Measurements from ENCODE around the gene OXGR1. TPM values are rescaled to one million over a fixed set of nuclear protein-coding genes. Genes with fewer than 3 reads are reported as not detected.
A peak's percentile ranks its signal among the peaks of the same experiment; 100 is the strongest.
"Not testable (repeated sequence)": the region's sequence is repeated elsewhere in the genome, so short reads cannot be mapped to it uniquely, and the experiment has no call there.

Gene OXGR1
- total RNA-seq, 1 donor from 2014 or later = 0.80 TPM

- H3K4me3 Mint-ChIP-seq = no peak overlapping the region
- H3K27ac Mint-ChIP-seq = no peak overlapping the region
- no peak for TF ChIP-seq CTCF (conservative IDR thresholded peaks at IDR 0.05)
- H3K36me3 Mint-ChIP-seq = no peaks in the 10 kb centered on the region
- H3K4me1 Mint-ChIP-seq (ENCODE audit: unreplicated experiment) = peaks cover 10% of the 10 kb centered on the region
- DNase-seq (ENCODE audit: extremely low spot score, unreplicated experiment) = no peak
- H3K27me3 Mint-ChIP-seq = peaks cover 33% of the 10 kb centered on the region
- no peaks in the 10 kb centered on the region for H3K9me3 Mint-ChIP-seq
Observed at GRCh38 chr13:96991072-96991471, 3.2 kb downstream of the OXGR1 start.

- peaks cover 11% of the 10 kb centered on the region for H3K27me3 Mint-ChIP-seq
- TF ChIP-seq CTCF (conservative IDR thresholded peaks at IDR 0.05) = no peak
- no peak overlapping the region for H3K27ac Mint-ChIP-seq
Observed at GRCh38 chr13:96988441-96988840, 5.8 kb downstream of the OXGR1 start.

GRCh38 chr13:96984051-96984508 is 10.2 kb downstream of the OXGR1 start:
- H3K27me3 Mint-ChIP-seq = peaks cover 2% of the 10 kb centered on the region
- no peaks in the 10 kb centered on the region for H3K36me3 Mint-ChIP-seq
- H3K9me3 Mint-ChIP-seq = peaks cover 4% of the 10 kb centered on the region
- H3K4me1 Mint-ChIP-seq (ENCODE audit: unreplicated experiment) = peaks cover 11% of the 10 kb centered on the region
- H3K27ac Mint-ChIP-seq = peak overlapping the region; percentile 94
- no peak for DNase-seq (ENCODE audit: extremely low spot score, unreplicated experiment)
- H3K4me3 Mint-ChIP-seq = peak overlapping the region; percentile 76
- TF ChIP-seq CTCF (conservative IDR thresholded peaks at IDR 0.05) = peak; percentile 69

More at GRCh38 chr13:96988441-96988840, 5.8 kb downstream of the OXGR1 start:
- H3K4me3 Mint-ChIP-seq = no peak overlapping the region
- H3K9me3 Mint-ChIP-seq = peaks cover 4% of the 10 kb centered on the region
- H3K36me3 Mint-ChIP-seq = no peaks in the 10 kb centered on the region
- DNase-seq (ENCODE audit: extremely low spot score, unreplicated experiment) = no peak
- H3K4me1 Mint-ChIP-seq (ENCODE audit: unreplicated experiment) = peaks cover 11% of the 10 kb centered on the region

- no peak for TF ChIP-seq CTCF (conservative IDR thresholded peaks at IDR 0.05)
- peaks cover 11% of the 10 kb centered on the region for H3K4me1 Mint-ChIP-seq (ENCODE audit: unreplicated experiment)
- H3K9me3 Mint-ChIP-seq = peaks cover 7% of the 10 kb centered on the region
- peak overlapping the region; percentile 94 for H3K27ac Mint-ChIP-seq
- H3K36me3 Mint-ChIP-seq = no peaks in the 10 kb centered on the region
- no peak overlapping the region for H3K4me3 Mint-ChIP-seq
- no peaks in the 10 kb centered on the region for H3K27me3 Mint-ChIP-seq
- no peak for DNase-seq (ENCODE audit: extremely low spot score, unreplicated experiment)
Observed at GRCh38 chr13:96982672-96983071, 11.6 kb downstream of the OXGR1 start.

- H3K27ac Mint-ChIP-seq; H3K36me3 Mint-ChIP-seq; H3K4me3 Mint-ChIP-seq; H3K27me3 Mint-ChIP-seq; DNase-seq (ENCODE audit: extremely low spot score, unreplicated experiment): not testable (repeated sequence)
- H3K9me3 Mint-ChIP-seq = peaks cover 17% of the 10 kb centered on the region
- peaks cover 11% of the 10 kb centered on the region for H3K4me1 Mint-ChIP-seq (ENCODE audit: unreplicated experiment)
Observed at GRCh38 chr13:96979861-96980260, 14.4 kb downstream of the OXGR1 start.

- Mint-ChIP-seq H3K27me3 (no peaks in the 10 kb centered on the region), H3K36me3 (peaks cover 4% of the 10 kb centered on the region), H3K27ac (no peak overlapping the region), H3K4me1 (ENCODE audit: unreplicated experiment) (no peaks in the 10 kb centered on the region), H3K9me3 (peaks cover 11% of the 10 kb centered on the region), H3K4me3 (no peak overlapping the region)
- DNase-seq (ENCODE audit: extremely low spot score, unreplicated experiment) = no peak
- no peak for TF ChIP-seq CTCF (conservative IDR thresholded peaks at IDR 0.05)
Observed at GRCh38 chr13:96968027-96968426, 26.2 kb downstream of the OXGR1 start.

Data from type B pancreatic cell (in vitro differentiated cells).